Osteoblast (primary cell): Measurements from ENCODE around the gene SLC39A13. TPM values are rescaled to one million over a fixed set of nuclear protein-coding genes. Genes with fewer than 3 reads are reported as not detected.

Experiments
- DNase-seq: peaks from one replicate; pipeline ENCODE4 v3.0.0; 2011; ENCODE audit warnings: low spot score, mixed read lengths; ENCODE audit not compliant: insufficient read length; ENCODE audit errors: missing footprints
- H2AFZ ChIP-seq: 2 replicates; pipeline ENCODE4 v1.6.0; 2011; ENCODE audit warnings: mild to moderate bottlenecking, low read length
- H3K27ac ChIP-seq: 2 replicates; pipeline ENCODE4 v1.5.1; 2011; ENCODE audit warnings: mild to moderate bottlenecking, low read depth, low read length, moderate library complexity
- H3K27me3 ChIP-seq: 2 replicates; pipeline ENCODE4 v1.6.0; 2012; ENCODE audit warnings: mild to moderate bottlenecking, control low read depth, inconsistent platforms, low read length, moderate library complexity; ENCODE audit not compliant: insufficient read depth
- H3K36me3 ChIP-seq: 2 replicates; pipeline ENCODE4 v1.5.1; 2011; ENCODE audit warnings: mild to moderate bottlenecking, low read length, control low read depth, moderate library complexity; ENCODE audit not compliant: insufficient read depth
- H3K4me1 ChIP-seq: 2 replicates; pipeline ENCODE4 v1.5.1; 2011; ENCODE audit warnings: mild to moderate bottlenecking, low read length, control low read depth, moderate library complexity; ENCODE audit not compliant: insufficient read depth
- H3K4me2 ChIP-seq: 2 replicates; pipeline ENCODE4 v1.6.0; 2011; ENCODE audit warnings: mild to moderate bottlenecking, low read length; ENCODE audit not compliant: insufficient read depth
- H3K4me3 ChIP-seq: fragments of 200-600 bp; sonication (generic); 3 replicates; pipeline ENCODE4 v1.5.1; 2012; ENCODE audit warnings: mild to moderate bottlenecking, low read length, inconsistent platforms; ENCODE audit not compliant: insufficient read depth
- H3K79me2 ChIP-seq: 2 replicates; pipeline ENCODE4 v1.6.0; 2012; ENCODE audit warnings: mild to moderate bottlenecking, low read length, control low read depth, inconsistent platforms; ENCODE audit not compliant: insufficient read depth
- H3K9me3 ChIP-seq: 2 replicates; pipeline ENCODE4 v1.5.1; 2011; ENCODE audit warnings: low read depth, low read length, control low read depth
- H4K20me1 ChIP-seq: 2 replicates; pipeline ENCODE4 v1.6.0; 2012; ENCODE audit warnings: mild to moderate bottlenecking, low read length, control low read depth; ENCODE audit not compliant: insufficient read depth
- total RNA-seq: library from RNA; depleted of rRNA; stranded (reverse); fragments of >200 nt; gene quantifications from 2 replicates; pipeline ENCODE4 v1.2.3, GENCODE V29; 2012
- TF ChIP-seq, protein P1 (sequence below): IDR thresholded peaks from 2 replicates; pipeline ENCODE4 v1.5.1; 2011; ENCODE audit warnings: mild to moderate bottlenecking, low read depth, low read length, moderate library complexity; ENCODE audit errors: extremely low read depth

Gene SLC39A13
- total RNA-seq, 1 donor, result 78.9 TPM

DNA sequence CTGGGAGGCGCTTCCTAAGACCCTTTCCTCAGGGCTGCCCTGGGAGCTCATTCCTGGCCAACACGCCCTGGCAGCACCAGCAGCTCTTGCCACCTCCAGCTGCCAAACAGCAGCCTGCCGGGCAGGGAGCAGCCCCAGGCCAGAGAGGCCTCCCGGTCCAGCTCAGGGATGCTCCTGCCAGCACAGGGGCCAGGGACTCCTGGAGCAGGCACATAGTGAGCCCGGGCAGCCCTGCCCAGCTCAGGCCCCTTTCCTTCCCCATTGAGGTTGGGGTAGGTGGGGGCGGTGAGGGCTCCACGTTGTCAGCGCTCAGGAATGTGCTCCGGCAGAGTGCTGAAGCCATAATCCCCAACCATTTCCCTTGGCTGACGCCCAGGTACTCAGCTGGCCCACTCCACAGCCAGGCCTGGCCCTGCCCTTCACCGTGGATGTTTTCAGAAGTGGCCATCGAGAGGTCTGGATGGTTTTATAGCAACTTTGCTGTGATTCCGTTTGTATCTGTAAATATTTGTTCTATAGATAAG is 7.6 kb downstream of the SLC39A13 start:
- H3K27ac ChIP-seq, result peak overlapping the region; percentile 72
- H2AFZ ChIP-seq, result no peak overlapping the region
- H3K4me3 ChIP-seq, result no peak overlapping the region
- H3K4me1 ChIP-seq, result peaks cover 33% of the 10 kb centered on the region
- peak; percentile 98 for DNase-seq
- H3K4me2 ChIP-seq, result no peak overlapping the region
- TF ChIP-seq, protein P1, sequence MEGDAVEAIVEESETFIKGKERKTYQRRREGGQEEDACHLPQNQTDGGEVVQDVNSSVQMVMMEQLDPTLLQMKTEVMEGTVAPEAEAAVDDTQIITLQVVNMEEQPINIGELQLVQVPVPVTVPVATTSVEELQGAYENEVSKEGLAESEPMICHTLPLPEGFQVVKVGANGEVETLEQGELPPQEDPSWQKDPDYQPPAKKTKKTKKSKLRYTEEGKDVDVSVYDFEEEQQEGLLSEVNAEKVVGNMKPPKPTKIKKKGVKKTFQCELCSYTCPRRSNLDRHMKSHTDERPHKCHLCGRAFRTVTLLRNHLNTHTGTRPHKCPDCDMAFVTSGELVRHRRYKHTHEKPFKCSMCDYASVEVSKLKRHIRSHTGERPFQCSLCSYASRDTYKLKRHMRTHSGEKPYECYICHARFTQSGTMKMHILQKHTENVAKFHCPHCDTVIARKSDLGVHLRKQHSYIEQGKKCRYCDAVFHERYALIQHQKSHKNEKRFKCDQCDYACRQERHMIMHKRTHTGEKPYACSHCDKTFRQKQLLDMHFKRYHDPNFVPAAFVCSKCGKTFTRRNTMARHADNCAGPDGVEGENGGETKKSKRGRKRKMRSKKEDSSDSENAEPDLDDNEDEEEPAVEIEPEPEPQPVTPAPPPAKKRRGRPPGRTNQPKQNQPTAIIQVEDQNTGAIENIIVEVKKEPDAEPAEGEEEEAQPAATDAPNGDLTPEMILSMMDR, result no peak
- no peaks in the 10 kb centered on the region for H3K27me3 ChIP-seq
- H3K36me3 ChIP-seq, result peaks cover 69% of the 10 kb centered on the region
- H4K20me1 ChIP-seq, result peaks cover 19% of the 10 kb centered on the region
- H3K79me2 ChIP-seq, result peaks cover 16% of the 10 kb centered on the region
- no peaks in the 10 kb centered on the region for H3K9me3 ChIP-seq

DNA sequence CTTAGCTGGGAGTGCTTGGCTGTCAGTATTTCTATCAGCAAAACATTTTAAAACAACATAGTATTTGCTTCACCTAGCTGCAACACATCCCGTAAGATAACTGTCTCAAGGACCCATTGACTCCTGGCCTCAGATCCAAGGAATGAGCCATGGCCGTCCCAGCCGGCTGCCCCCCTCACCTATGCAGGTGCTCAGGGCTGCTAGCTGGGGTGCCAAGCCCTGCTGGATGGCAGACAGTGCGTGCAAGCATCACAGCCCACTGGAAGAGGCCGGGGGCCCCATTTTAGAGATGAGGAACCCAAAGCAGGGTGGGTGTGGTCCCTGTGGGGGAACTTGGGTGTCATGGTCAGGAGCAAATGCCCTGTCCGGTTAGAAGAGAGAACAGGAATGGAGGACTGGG is 9.3 kb downstream of the SLC39A13 start:
- peaks cover 12% of the 10 kb centered on the region for H4K20me1 ChIP-seq
- no peak overlapping the region for H3K4me3 ChIP-seq
- peaks cover 3% of the 10 kb centered on the region for H3K79me2 ChIP-seq
- peaks cover 71% of the 10 kb centered on the region for H3K36me3 ChIP-seq
- H2AFZ ChIP-seq, result no peak overlapping the region
- H3K4me1 ChIP-seq, result peaks cover 31% of the 10 kb centered on the region
- no peak for DNase-seq
- no peak overlapping the region for H3K4me2 ChIP-seq
- H3K9me3 ChIP-seq, result no peaks in the 10 kb centered on the region
- H3K27ac ChIP-seq, result no peak overlapping the region
- H3K27me3 ChIP-seq, result no peaks in the 10 kb centered on the region
- TF ChIP-seq, protein P1, result no peak

DNA sequence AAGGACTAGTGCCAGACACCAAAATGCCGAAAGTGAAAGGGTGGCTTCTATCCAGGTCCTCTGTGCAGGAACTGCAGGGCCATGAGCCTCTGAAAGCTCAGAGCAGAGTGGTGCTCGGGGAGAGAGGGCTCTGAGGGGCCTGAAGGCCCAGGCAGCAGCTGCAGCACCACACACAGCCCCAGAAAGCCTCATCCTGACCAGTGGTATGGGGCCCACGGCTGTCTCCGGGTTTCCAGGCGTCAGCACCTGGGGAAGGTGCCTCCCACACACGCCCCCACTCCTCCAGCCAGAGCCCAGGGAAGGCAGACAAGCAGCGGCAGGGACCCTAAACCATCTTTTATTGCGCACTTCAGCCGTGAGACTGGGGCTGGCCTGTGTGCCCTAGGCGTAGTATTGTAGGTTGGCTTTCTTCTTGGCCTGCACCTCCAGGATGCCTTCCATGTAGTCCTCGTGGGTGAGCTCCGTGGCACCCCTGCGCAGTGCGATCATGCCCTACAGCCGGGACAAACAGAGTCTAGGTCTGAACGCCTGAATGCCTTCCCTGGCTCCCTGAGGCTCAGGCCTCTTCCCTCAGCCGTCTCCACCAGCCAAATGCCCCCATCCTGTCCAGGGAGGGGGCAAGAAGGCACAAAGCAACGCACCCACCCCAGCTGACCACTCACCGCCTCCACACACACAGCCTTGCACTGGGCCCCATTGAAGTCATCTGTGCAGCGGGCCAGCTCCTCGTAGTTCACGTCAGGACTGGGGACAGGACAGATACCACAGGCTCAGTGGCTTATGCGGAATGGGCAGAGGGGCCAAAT is 10.3 kb downstream of the SLC39A13 start:
- Histone ChIP-seq H3K4me1 (peaks cover 27% of the 10 kb centered on the region), H2AFZ (no peak overlapping the region), H3K9me3 (no peaks in the 10 kb centered on the region), H3K79me2 (peaks cover 3% of the 10 kb centered on the region), H3K27ac (peak overlapping the region; percentile 33), H3K27me3 (no peaks in the 10 kb centered on the region), H3K4me2 (no peak overlapping the region), H3K36me3 (peaks cover 75% of the 10 kb centered on the region), H4K20me1 (peaks cover 10% of the 10 kb centered on the region), H3K4me3 (no peak overlapping the region)
- TF ChIP-seq, protein P1, result no peak
- peak; percentile 85 for DNase-seq

DNA sequence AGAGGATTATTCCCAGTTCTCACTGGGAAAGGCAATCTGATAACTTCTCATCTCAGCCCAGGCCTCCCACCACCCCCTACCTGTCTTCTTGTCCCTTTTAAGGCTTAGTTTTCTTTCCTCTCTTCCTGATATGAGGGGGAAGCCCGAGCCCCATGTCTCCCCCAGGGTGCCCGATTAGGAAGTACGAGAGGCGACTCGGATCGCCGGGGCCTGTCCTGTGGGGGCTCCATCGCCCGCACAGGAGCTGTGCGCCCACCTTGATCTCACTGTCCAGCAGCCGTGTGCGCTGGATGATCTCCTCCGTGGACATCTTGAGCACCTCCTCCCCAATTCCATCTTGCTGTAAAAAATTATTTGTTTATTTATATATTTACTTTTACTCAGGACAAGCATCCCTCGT is 17.2 kb downstream of the SLC39A13 start:
- Histone ChIP-seq H3K27me3 (no peaks in the 10 kb centered on the region), H3K27ac (peak overlapping the region; percentile 99), H3K79me2 (peaks cover 26% of the 10 kb centered on the region), H3K4me2 (peak overlapping the region; percentile 98), H3K36me3 (peaks cover 37% of the 10 kb centered on the region), H3K4me3 (peak overlapping the region; percentile 99), H2AFZ (peak overlapping the region; percentile 97), H3K4me1 (peaks cover 14% of the 10 kb centered on the region), H4K20me1 (no peaks in the 10 kb centered on the region), H3K9me3 (no peaks in the 10 kb centered on the region)
- peak; percentile 58 for DNase-seq
- TF ChIP-seq, protein P1, result no peak
